ENCODE measurements around the gene CLDN24. TPM values are rescaled to one million over a fixed set of nuclear protein-coding genes. Genes with fewer than 3 reads are reported as not detected.

CLDN24 gene
- polyA plus RNA-seq, 1 of the 3 experiments (the other 2 are of a cell fraction), result not detected

GRCh38 chr4:183352546-183352945, 30.3 kb upstream of the CLDN24 start:
- Histone ChIP-seq H3K4me1 (ENCODE audit: control insufficient read depth in 1 of 2, insufficient read depth in 2 of 2, low read depth in 1 of 2, low read length in 1 of 2) (peaks cover 2 to 18% of the 10 kb centered on the region in 2 experiments; a peak in 2 of 4 replicates), H3K9ac (no peak overlapping the region), H3K9me2 (no peaks in the 10 kb centered on the region), H4K20me1 (ENCODE audit: insufficient read depth) (no peaks in the 10 kb centered on the region), H3F3A (replicated peaks; ENCODE audit: insufficient read depth) (peaks cover 8% of the 10 kb centered on the region), H3K27ac (ENCODE audit: low read depth in 2 of 2, low read length in 1 of 2) (no peak overlapping the region), H3K79me2 (ENCODE audit: insufficient read depth) (no peaks in the 10 kb centered on the region), H3K27me3 (ENCODE audit: insufficient read depth) (no peaks in the 10 kb centered on the region), H3K9me3 (no peaks in the 10 kb centered on the region), H2AFZ (ENCODE audit: low read depth) (no peak overlapping the region), H3K4me3 (ENCODE audit: low read depth in 2 of 2, low read length in 1 of 2) (no peak overlapping the region), H3K36me3 (replicated peaks in 1 of 2; ENCODE audit: control insufficient read depth in 1 of 2, insufficient read depth in 2 of 2, low read length in 1 of 2) (no peaks in the 10 kb centered on the region), H3K4me2 (no peak overlapping the region)
- DNase-seq, result no peak
- TF ChIP-seq USF1 (IDR thresholded peaks at IDR 0.05; ENCODE audit: borderline replicate concordance, low read depth), result no peak
- POLR2A ChIA-PET, result no interaction called here
- CTCF ChIA-PET, result interaction anchor here (1.9 kb wide), 1 partner anchor 55 kb away, joined by 4 read pairs; no protein-coding TSS in a partner anchor
- WGBS (ENCODE audit: low lambda C conversion rate), result 94% methylated on average over 4 of the region's 5 CpGs

- no peaks in the 10 kb centered on the region for H4K20me1 ChIP-seq (ENCODE audit: insufficient read depth)
- no peaks in the 10 kb centered on the region for H3K9me3 ChIP-seq
- no peak overlapping the region for H3K4me2 ChIP-seq
- WGBS (ENCODE audit: low lambda C conversion rate), result 94% methylated on average over 17 of the region's 17 CpGs
- peaks cover 2 to 8% of the 10 kb centered on the region in 2 experiments; a peak in 2 of 4 replicates for H3K4me1 ChIP-seq (ENCODE audit: control insufficient read depth in 1 of 2, insufficient read depth in 2 of 2, low read depth in 1 of 2, low read length in 1 of 2)
- no peak overlapping the region; a peak in 1 of 4 replicates for H3K27ac ChIP-seq (ENCODE audit: low read depth in 2 of 2, low read length in 1 of 2)
- no peaks in the 10 kb centered on the region for H3K79me2 ChIP-seq (ENCODE audit: insufficient read depth)
- CTCF ChIA-PET, result interaction anchor here (1.1 to 1.9 kb wide), 2 partner anchors 57 to 101 kb away, joined by 3 to 4 read pairs; no protein-coding TSS in a partner anchor
- no peak overlapping the region for H3K4me3 ChIP-seq (ENCODE audit: low read depth in 2 of 2, low read length in 1 of 2)
- peaks cover under 1% of the 10 kb centered on the region for H3F3A ChIP-seq (replicated peaks; ENCODE audit: insufficient read depth)
- H3K9ac ChIP-seq, result no peak overlapping the region
- no peaks in the 10 kb centered on the region for H3K27me3 ChIP-seq (ENCODE audit: insufficient read depth)
- DNase-seq, result no peak
- no peaks in the 10 kb centered on the region for H3K36me3 ChIP-seq (replicated peaks in 1 of 2; ENCODE audit: control insufficient read depth in 1 of 2, insufficient read depth in 2 of 2, low read length in 1 of 2)
- POLR2A ChIA-PET, result no interaction called here
- no peak overlapping the region for H2AFZ ChIP-seq (ENCODE audit: low read depth)
- no peaks in the 10 kb centered on the region for H3K9me2 ChIP-seq
- TF ChIP-seq CHD2 (IDR thresholded peaks at IDR 0.05; ENCODE audit: low read length, partially characterized antibody) (no peak), RFX5 (IDR thresholded peaks at IDR 0.05; ENCODE audit: low read length) (no peak), RCOR1 (IDR thresholded peaks at IDR 0.05; ENCODE audit: low read length) (no peak), GATA2 (CRISPR knock-in tag; IDR thresholded peaks at IDR 0.05) (no peak), EZH2phosphoT487 (IDR thresholded peaks at IDR 0.05; ENCODE audit: borderline replicate concordance, low read depth) (no peak), USF2 (IDR thresholded peaks at IDR 0.05; ENCODE audit: borderline replicate concordance, low read depth, low read length) (no peak), SIN3A (IDR thresholded peaks at IDR 0.05; ENCODE audit: borderline replicate concordance, low read depth, low read length) (no peak), TEAD4 (IDR thresholded peaks at IDR 0.05; ENCODE audit: borderline replicate concordance, insufficient read depth) (no peak), FOSL2 (IDR thresholded peaks at IDR 0.05; ENCODE audit: borderline replicate concordance, low read depth) (no peak), YY1 (IDR thresholded peaks at IDR 0.05; ENCODE audit: low read depth) (no peak), REST (IDR thresholded peaks at IDR 0.05; ENCODE audit: low read depth, low read length) (no peak), RXRA (IDR thresholded peaks at IDR 0.05; ENCODE audit: borderline replicate concordance, low read depth) (no peak), ELF1 (IDR thresholded peaks at IDR 0.05) (no peak), MAX (IDR thresholded peaks at IDR 0.05; ENCODE audit: low read depth) (no peak), FOXJ3 (CRISPR knock-in tag; IDR thresholded peaks at IDR 0.05) (no peak), USF1 (IDR thresholded peaks at IDR 0.05; ENCODE audit: borderline replicate concordance, low read depth) (no peak), ZBTB33 (IDR thresholded peaks at IDR 0.05; ENCODE audit: borderline replicate concordance, low read depth) (no peak)
Observed at GRCh38 chr4:183350317-183351071, 28.3 kb upstream of the CLDN24 start.
